HepG2 (cell line): ENCODE data around the gene OGFR. TPM values are rescaled to one million over a fixed set of nuclear protein-coding genes. Genes with fewer than 3 reads are reported as not detected.

Experiments
- AFF4 ChIP-seq: sonication (generic); formaldehyde crosslinking; IDR thresholded peaks from 2 replicates; pipeline ENCODE4 v1.4.0; 2020; ENCODE audit warnings: missing genetic modification reagents
- ETV6 ChIP-seq: sonication (generic); formaldehyde crosslinking; conservative IDR thresholded peaks from 2 replicates; pipeline ENCODE4 v1.4.0; 2020; ENCODE audit warnings: missing genetic modification reagents
- KMT2A ChIP-seq: sonication (generic); formaldehyde crosslinking; IDR thresholded peaks from 2 replicates; pipeline ENCODE4 v1.4.0; 2020; ENCODE audit warnings: missing genetic modification reagents
- NBN ChIP-seq: fragments of 450-650 bp; conservative IDR thresholded peaks from 2 replicates; pipeline ENCODE4 v1.6.1; 2017
- NFKBIZ ChIP-seq: IDR thresholded peaks from 2 replicates; pipeline ENCODE4 v1.6.1; 2018; ENCODE audit warnings: missing genetic modification reagents, missing compliant biosample characterization
- NFYB ChIP-seq: sonication (generic); formaldehyde crosslinking; IDR thresholded peaks from 2 replicates; pipeline ENCODE4 v1.4.0; 2020; ENCODE audit warnings: missing genetic modification reagents
- NR1H2 ChIP-seq: sonication (generic); formaldehyde crosslinking; IDR thresholded peaks from 2 replicates; pipeline ENCODE4 v1.8.1; 2022; ENCODE audit warnings: low read depth, missing genetic modification reagents, borderline replicate concordance
- PHF5A ChIP-seq: IDR thresholded peaks from one replicate; pipeline ENCODE4 v1.6.1; 2018; ENCODE audit warnings: low read depth, missing genetic modification reagents; ENCODE audit not compliant: unreplicated experiment
- POLR2A ChIP-seq, 2 experiments: IDR thresholded peaks; 2 replicates each; pipeline ENCODE4 v1.6.1; 2011; ENCODE audit warnings: low read depth in 2 of 2, low read length in 2 of 2, mild to moderate bottlenecking in 1 of 2, moderate library complexity in 1 of 2; ENCODE audit not compliant: insufficient read depth in 1 of 2
- POLR2AphosphoS5 ChIP-seq: IDR thresholded peaks from 2 replicates; pipeline ENCODE4 v1.6.1; 2012; ENCODE audit warnings: low read depth, low read length
- SMAD9 ChIP-seq: sonication (generic); formaldehyde crosslinking; IDR thresholded peaks from 2 replicates; pipeline ENCODE4 v1.5.1; 2020; ENCODE audit warnings: mild to moderate bottlenecking, missing genetic modification reagents
- TEAD2 ChIP-seq: sonication (generic); formaldehyde crosslinking; IDR thresholded peaks from 2 replicates; pipeline ENCODE4 v1.9.0; 2021; ENCODE audit warnings: missing genetic modification reagents
- TOPORS ChIP-seq: sonication (generic); formaldehyde crosslinking; IDR thresholded peaks from 2 replicates; pipeline ENCODE4 v1.8.0; 2023; ENCODE audit warnings: mild to moderate bottlenecking, missing genetic modification reagents
- WIZ ChIP-seq: sonication (generic); formaldehyde crosslinking; IDR thresholded peaks from 2 replicates; pipeline ENCODE4 v1.5.1; 2020; ENCODE audit warnings: mild to moderate bottlenecking, missing genetic modification reagents
- YEATS4 ChIP-seq: sonication (generic); formaldehyde crosslinking; IDR thresholded peaks from 2 replicates; pipeline ENCODE4 v1.4.0; 2020; ENCODE audit warnings: missing genetic modification reagents, borderline replicate concordance
- ZBTB10 ChIP-seq: sonication (generic); formaldehyde crosslinking; IDR thresholded peaks from 2 replicates; pipeline ENCODE4 v1.4.0; 2020; ENCODE audit warnings: missing genetic modification reagents, borderline replicate concordance
- ZBTB39 ChIP-seq: sonication (generic); formaldehyde crosslinking; IDR thresholded peaks from 2 replicates; pipeline ENCODE4 v1.5.0; 2020; ENCODE audit warnings: missing genetic modification reagents
- ZBTB7A ChIP-seq: sonication (generic); formaldehyde crosslinking; IDR thresholded peaks from 2 replicates; pipeline ENCODE4 v1.8.0; 2022; ENCODE audit warnings: mild to moderate bottlenecking, missing genetic modification reagents
- ZFX ChIP-seq: sonication (generic); formaldehyde crosslinking; IDR thresholded peaks from 2 replicates; pipeline ENCODE4 v1.4.0; 2020; ENCODE audit warnings: mild to moderate bottlenecking, low read depth, missing genetic modification reagents, moderate library complexity
- ZNF121 ChIP-seq: sonication (generic); formaldehyde crosslinking; IDR thresholded peaks from 2 replicates; pipeline ENCODE4 v1.5.0; 2020; ENCODE audit warnings: mild to moderate bottlenecking, missing genetic modification reagents
- ZNF124 ChIP-seq: sonication (generic); formaldehyde crosslinking; IDR thresholded peaks from 2 replicates; pipeline ENCODE4 v1.4.0; 2020; ENCODE audit warnings: missing genetic modification reagents
- ZNF598 ChIP-seq: sonication (generic); formaldehyde crosslinking; IDR thresholded peaks from 2 replicates; pipeline ENCODE4 v1.5.1; 2020; ENCODE audit warnings: mild to moderate bottlenecking, missing genetic modification reagents, borderline replicate concordance
- ZNF616 ChIP-seq: sonication (generic); formaldehyde crosslinking; IDR thresholded peaks from 2 replicates; pipeline ENCODE4 v1.5.0; 2020; ENCODE audit warnings: low read depth, mild to moderate bottlenecking, missing genetic modification reagents
- polyA plus RNA-seq, 8 experiments: library from polyadenylated mRNA; depleted of rRNA in 3 of 8; stranded (reverse) in 7 of 8; unstranded in 1 of 8; fragments of >200 nt; fragmentation: Illumina TruSeq in 4 of 8; extraction: Trizol in 4 of 8; gene quantifications; 2 replicates each; pipeline versions ENCODE4 v1.2.1 to v1.2.3, GENCODE V29; 2011 to 2016; ENCODE audit warnings: low read depth in 4 of 8, missing spikeins in 1 of 8, mixed read lengths in 1 of 8; ENCODE audit not compliant: insufficient read depth in 1 of 8
- total RNA-seq, 5 experiments: library from RNA; depleted of rRNA; stranded (reverse); fragments of >200 nt; fragmentation: Illumina TruSeq; extraction: Trizol; gene quantifications; 2 replicates each; pipeline ENCODE4 v1.2.3, GENCODE V29; 2016; ENCODE audit warnings: low read depth in 1 of 5

Gene OGFR
- total and polyA plus RNA-seq, 2 of the 13 experiments (the other 11 are each of a cell fraction or from before 2014, with no cell fraction given), result 47.7 to 81.8 TPM

- peak; percentile 77 for TF ChIP-seq PHF5A
- TF ChIP-seq KMT2A (CRISPR knock-in tag), result no peak; the same call in none of the 2 replicates
- TF ChIP-seq ZBTB7A (CRISPR knock-in tag), result peak; percentile 57; the same call in 1 of the 2 replicates
- TF ChIP-seq POLR2A (IDR thresholded peaks at IDR 0.05; ENCODE audit: insufficient read depth in 1 of 2, low read depth in 2 of 2, low read length in 2 of 2), result no peak
- TF ChIP-seq WIZ (CRISPR knock-in tag), result no peak
- peak; percentile 90; the same call in 1 of the 2 replicates for TF ChIP-seq ZNF124 (CRISPR knock-in tag)
- no peak for TF ChIP-seq ZNF616 (CRISPR knock-in tag)
- TF ChIP-seq NBN, result no peak
- 0 out of 2 replicates have a peak, but pooled peaks have one; percentile 24 for TF ChIP-seq NFKBIZ (CRISPR knock-in tag)
- TF ChIP-seq ZBTB10 (CRISPR knock-in tag), result no peak
- TF ChIP-seq ZNF121, result no peak; the same call in 1 of the 2 replicates
- TF ChIP-seq AFF4 (CRISPR knock-in tag), result no peak
- peak; percentile 99; the same call in 1 of the 2 replicates for TF ChIP-seq ZNF598 (CRISPR knock-in tag)
- TF ChIP-seq ZBTB39 (CRISPR knock-in tag), result no peak
- TF ChIP-seq POLR2AphosphoS5, result no peak
- no peak for TF ChIP-seq NR1H2
- no peak for TF ChIP-seq TOPORS (CRISPR knock-in tag)
- TF ChIP-seq TEAD2 (CRISPR knock-in tag), result no peak
- TF ChIP-seq ETV6 (CRISPR knock-in tag), result peak; percentile 81
- peak; percentile 94 for TF ChIP-seq SMAD9
- TF ChIP-seq YEATS4 (CRISPR knock-in tag), result peak; percentile 26; the same call in 1 of the 2 replicates
- peak; percentile 65; the same call in 1 of the 2 replicates for TF ChIP-seq ZFX (CRISPR knock-in tag)
- no peak; the same call in 1 of the 2 replicates for TF ChIP-seq NFYB (CRISPR knock-in tag)
Observed at GRCh38 chr20:62791301-62792181, 13.1 kb upstream of the OGFR start (continued).
